ENCODE data around the gene ZNF8. TPM values are rescaled to one million over a fixed set of nuclear protein-coding genes. Genes with fewer than 3 reads are reported as not detected.
"Not testable (repeated sequence)": the region's sequence is repeated elsewhere in the genome, so short reads cannot be mapped to it uniquely, and the experiment has no call there.

Gene ZNF8
- total and polyA plus RNA-seq, 4 experiments from 2014 or later = 0.63 to 10.2 (median 5.2) TPM

DNA sequence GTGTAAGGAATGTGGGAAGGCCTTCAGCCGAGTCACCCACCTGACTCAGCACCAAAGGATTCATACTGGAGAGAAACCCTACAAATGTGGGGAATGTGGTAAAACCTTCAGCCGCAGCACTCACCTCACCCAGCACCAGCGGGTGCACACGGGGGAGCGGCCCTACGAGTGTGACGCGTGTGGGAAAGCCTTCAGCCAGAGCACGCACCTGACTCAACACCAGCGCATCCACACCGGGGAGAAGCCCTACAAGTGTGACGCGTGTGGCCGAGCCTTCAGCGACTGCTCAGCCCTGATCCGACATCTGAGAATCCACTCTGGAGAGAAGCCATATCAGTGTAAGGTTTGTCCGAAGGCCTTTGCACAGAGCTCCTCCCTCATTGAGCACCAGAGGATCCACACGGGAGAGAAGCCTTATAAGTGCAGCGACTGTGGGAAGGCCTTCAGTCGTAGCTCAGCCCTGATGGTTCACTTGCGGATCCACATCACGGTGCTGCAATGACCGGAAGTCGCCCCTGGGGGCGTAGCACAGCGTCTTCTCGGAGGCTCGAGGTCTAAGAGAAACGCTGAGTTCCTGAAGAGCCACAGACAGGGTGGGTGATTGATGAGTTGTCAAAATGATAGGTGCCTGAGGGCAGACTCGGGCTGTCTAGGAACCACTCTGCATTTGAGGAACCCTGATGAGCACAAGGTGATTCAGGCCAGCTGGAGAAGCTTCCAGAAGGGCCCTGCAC lies 60.2 kb downstream of the ZNF8 start:
- Histone ChIP-seq H3K36me3 (ENCODE audit: insufficient read depth, low read length) (peaks cover 12% of the 10 kb centered on the region), H3K4me3 (ENCODE audit: low read length in 2 of 2) (no peak overlapping the region), H3K27ac (ENCODE audit: low read depth, low read length) (no peak overlapping the region), H3K4me1 (ENCODE audit: insufficient read depth, low read length) (no peaks in the 10 kb centered on the region), H3K9me3 (ENCODE audit: control insufficient read depth in 1 of 2, low read length in 2 of 2) (no peaks in the 10 kb centered on the region), H3K27me3 (ENCODE audit: insufficient read depth, low read length) (no peaks in the 10 kb centered on the region)
- no peak for DNase-seq
- Mint-ChIP-seq H3K9me3 (peaks cover 0 to 2% (median 0%) of the 10 kb centered on the region in 8 donors), H3K27me3 (no peaks in the 10 kb centered on the region), H3K4me3 (no peak overlapping the region), H3K27ac (no peak overlapping the region), H3K36me3 (peaks cover 30 to 42% of the 10 kb centered on the region in 2 donors), H3K4me1 (peaks cover 0 to 7% (median 2%) of the 10 kb centered on the region in 4 donors)
- intact Hi-C loops (cut with micrococcal nuclease) = no loop called here
- ChIA-PET CTCF (ENCODE audit: partially characterized antibody) (no interaction called here), POLR2A (ENCODE audit: partially characterized antibody) (no interaction called here)

DNA sequence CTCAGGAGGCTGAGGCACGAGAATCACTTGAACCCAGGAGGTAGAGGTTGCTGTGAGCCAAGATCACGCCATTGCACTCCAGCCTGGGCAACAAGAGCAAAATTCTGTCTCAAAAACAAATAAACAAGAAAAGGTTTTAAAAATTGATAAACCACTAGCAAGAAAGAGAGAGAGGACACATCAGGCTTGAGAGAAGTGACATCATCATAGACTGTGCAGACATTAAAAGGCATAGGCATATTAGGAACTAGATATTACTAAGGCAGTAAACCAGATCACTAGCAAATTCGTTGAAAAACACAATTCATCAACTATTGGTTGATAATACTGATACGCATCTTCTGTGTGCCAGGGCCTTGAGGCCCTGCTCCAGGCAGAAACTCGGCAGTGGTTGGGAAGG lies 66.8 kb downstream of the ZNF8 start:
- ChIA-PET POLR2A (ENCODE audit: partially characterized antibody) (interaction anchor here (1.3 to 6.8 kb wide), 2 partner anchors 18 to 55 kb away, joined by 3 to 77 read pairs; partner anchors contain the start of gene ZNF497), CTCF (ENCODE audit: partially characterized antibody) (interaction anchor here (1.6 kb wide), 1 partner anchor 36 kb away, joined by 5 read pairs; no protein-coding TSS in a partner anchor)
- H3K4me3 Mint-ChIP-seq = peak overlapping the region; percentile 69 to 85 (median 78)
- intact Hi-C loops (cut with micrococcal nuclease) = no loop called here
- H3K27ac Mint-ChIP-seq = peak overlapping the region; percentile 37 to 88 (median 77)
- Histone ChIP-seq H3K4me1 (ENCODE audit: insufficient read depth, low read length) (peaks cover 21% of the 10 kb centered on the region), H3K27ac (ENCODE audit: low read depth, low read length) (no peak overlapping the region), H3K9me3 (ENCODE audit: control insufficient read depth in 1 of 2, low read length in 2 of 2) (no peaks in the 10 kb centered on the region), H3K27me3 (ENCODE audit: insufficient read depth, low read length) (no peaks in the 10 kb centered on the region), H3K36me3 (ENCODE audit: insufficient read depth, low read length) (no peaks in the 10 kb centered on the region), H3K4me3 (ENCODE audit: low read length in 2 of 2) (no peak overlapping the region)
- H3K4me1 Mint-ChIP-seq = peaks cover 12 to 35% (median 23%) of the 10 kb centered on the region in 4 donors
- H3K36me3 Mint-ChIP-seq = peaks cover 3 to 17% of the 10 kb centered on the region in 2 donors
- DNase-seq = no peak
- H3K9me3 Mint-ChIP-seq = peaks cover 0 to 2% (median 0%) of the 10 kb centered on the region in 8 donors
- peaks cover 0 to 2% of the 10 kb centered on the region in 2 donors for H3K27me3 Mint-ChIP-seq

DNA sequence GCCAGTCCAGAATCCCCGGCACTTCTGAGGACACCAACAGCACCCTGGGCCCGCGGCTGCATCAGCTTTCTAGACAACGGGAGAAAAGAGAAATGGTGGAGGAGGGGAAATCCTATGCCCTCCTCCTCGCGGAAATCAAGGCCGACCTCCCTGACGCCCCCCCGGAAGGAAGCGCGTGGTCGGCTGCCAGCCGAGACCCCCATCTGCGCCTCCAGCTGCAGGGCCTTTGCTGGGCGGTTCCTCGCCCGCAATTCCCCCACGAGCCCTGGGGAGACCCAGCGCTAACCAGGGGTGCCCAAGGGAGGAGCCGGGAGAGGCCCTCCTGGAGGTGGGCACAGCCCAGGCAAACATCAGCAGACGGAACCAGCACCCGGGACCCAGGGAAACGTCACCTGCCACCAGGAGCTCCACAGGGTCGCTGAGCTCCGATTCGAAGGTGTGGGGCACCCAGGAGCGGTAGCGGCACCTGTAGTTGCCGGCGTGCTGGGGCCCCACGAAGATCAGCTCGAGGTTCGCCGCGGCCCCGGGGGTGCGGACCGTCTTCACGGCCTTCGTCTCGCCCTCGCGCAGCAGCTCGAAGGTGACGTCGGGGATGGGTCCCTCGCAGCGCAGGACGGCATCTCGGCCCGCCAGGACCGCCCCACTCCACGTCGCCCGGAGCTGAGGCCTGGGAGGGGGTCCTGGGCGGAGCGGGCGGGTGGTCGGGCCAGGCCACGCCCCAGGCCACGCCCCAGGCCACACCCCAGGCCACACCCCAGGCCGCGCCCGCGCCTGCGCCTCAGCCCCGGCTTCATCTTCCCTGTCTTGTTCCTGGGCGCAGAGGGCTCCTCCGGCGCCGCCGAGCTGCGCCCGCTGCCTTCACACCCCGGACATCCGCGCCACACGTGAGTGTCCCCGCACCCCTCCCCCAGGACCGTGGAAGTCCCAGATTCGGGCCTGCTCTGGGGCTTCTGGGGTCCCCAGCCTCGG lies 68.5 kb downstream of the ZNF8 start:
- H3K4me1 ChIP-seq (ENCODE audit: insufficient read depth, low read length) = peaks cover 21% of the 10 kb centered on the region
- CTCF ChIA-PET (ENCODE audit: partially characterized antibody) = interaction anchor here (1.3 to 1.6 kb wide), 3 partner anchors 11 to 38 kb away, joined by 3 to 5 read pairs (median 5); partner anchors contain the start of gene ZNF497
- Mint-ChIP-seq H3K4me1 (peaks cover 12 to 35% (median 22%) of the 10 kb centered on the region in 4 donors), H3K36me3 (peaks cover 0 to 11% of the 10 kb centered on the region in 2 donors), H3K27ac (peak overlapping the region; percentile 83 to 93 (median 92)), H3K9me3 (peaks cover 0 to 2% (median 0%) of the 10 kb centered on the region in 8 donors), H3K27me3 (peaks cover 0 to 2% of the 10 kb centered on the region in 2 donors), H3K4me3 (peak overlapping the region; percentile 89 to 94 (median 90))
- H3K27ac ChIP-seq (ENCODE audit: low read depth, low read length) = peak overlapping the region; percentile 70
- peak; percentile 67 to 75 (median 70) for DNase-seq
- peak overlapping the region; percentile 55 to 61 for H3K4me3 ChIP-seq (ENCODE audit: low read length in 2 of 2)
- intact Hi-C loops (cut with micrococcal nuclease) = loop anchor here (1.0 kb wide), 2 partner anchors 15 to 34 kb away; partner anchors contain the start of genes ZNF497 and ZNF837
- POLR2A ChIA-PET (ENCODE audit: partially characterized antibody) = interaction anchor here (0.8 to 6.8 kb wide), 23 partner anchors 9 to 528 kb away, joined by 3 to 77 read pairs (median 5); partner anchors contain the start of genes ERVK3-1, RPS5, TRIM28 and ZBTB45
- no peaks in the 10 kb centered on the region for H3K9me3 ChIP-seq (ENCODE audit: control insufficient read depth in 1 of 2, low read length in 2 of 2)
- H3K36me3 ChIP-seq (ENCODE audit: insufficient read depth, low read length) = no peaks in the 10 kb centered on the region
- H3K27me3 ChIP-seq (ENCODE audit: insufficient read depth, low read length) = no peaks in the 10 kb centered on the region

DNA sequence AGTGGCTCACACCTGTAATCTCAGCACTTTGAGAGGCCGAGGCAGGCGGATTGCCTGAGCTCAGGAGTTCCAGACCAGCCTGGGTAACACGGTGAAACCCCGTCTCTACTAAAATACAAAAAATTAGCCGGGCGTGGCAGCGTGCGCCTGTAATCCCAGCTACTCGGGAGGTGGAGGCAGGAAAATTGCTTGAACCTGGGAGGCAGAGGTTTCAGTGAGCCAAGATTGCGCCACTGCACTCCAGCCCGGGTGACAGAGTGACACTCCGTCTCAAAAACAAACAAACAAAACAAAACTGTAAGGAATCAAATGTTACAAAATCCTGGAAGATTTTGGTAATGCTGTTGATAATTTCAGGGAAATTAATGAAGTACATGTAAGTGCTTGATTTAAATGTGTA lies 69.3 kb downstream of the ZNF8 start:
- POLR2A ChIA-PET (ENCODE audit: partially characterized antibody) = interaction anchor here (0.6 to 6.8 kb wide), 19 partner anchors 9 to 265 kb away, joined by 3 to 77 read pairs (median 5); partner anchors contain the start of genes ERVK3-1, RPS5, TRIM28 and ZBTB45
- peak overlapping the region; percentile 70 for H3K27ac ChIP-seq (ENCODE audit: low read depth, low read length)
- H3K36me3 ChIP-seq (ENCODE audit: insufficient read depth, low read length); DNase-seq; H3K27me3 Mint-ChIP-seq; intact Hi-C loops (cut with micrococcal nuclease); H3K9me3 ChIP-seq (ENCODE audit: control insufficient read depth in 1 of 2, low read length in 2 of 2); H3K27me3 ChIP-seq (ENCODE audit: insufficient read depth, low read length); H3K9me3 Mint-ChIP-seq; H3K36me3 Mint-ChIP-seq: not testable (repeated sequence)
- Mint-ChIP-seq H3K4me1 (peaks cover 12 to 35% (median 24%) of the 10 kb centered on the region in 4 donors), H3K27ac (peak overlapping the region; percentile 83 to 93 (median 92)), H3K4me3 (peak overlapping the region; percentile 89 to 94 (median 90))
- peak overlapping the region; percentile 55 to 61 for H3K4me3 ChIP-seq (ENCODE audit: low read length in 2 of 2)
- H3K4me1 ChIP-seq (ENCODE audit: insufficient read depth, low read length) = peaks cover 21% of the 10 kb centered on the region
- CTCF ChIA-PET (ENCODE audit: partially characterized antibody) = interaction anchor here (1.0 to 1.3 kb wide), 2 partner anchors 10 to 172 kb away, joined by 3 read pairs; no protein-coding TSS in a partner anchor

DNA sequence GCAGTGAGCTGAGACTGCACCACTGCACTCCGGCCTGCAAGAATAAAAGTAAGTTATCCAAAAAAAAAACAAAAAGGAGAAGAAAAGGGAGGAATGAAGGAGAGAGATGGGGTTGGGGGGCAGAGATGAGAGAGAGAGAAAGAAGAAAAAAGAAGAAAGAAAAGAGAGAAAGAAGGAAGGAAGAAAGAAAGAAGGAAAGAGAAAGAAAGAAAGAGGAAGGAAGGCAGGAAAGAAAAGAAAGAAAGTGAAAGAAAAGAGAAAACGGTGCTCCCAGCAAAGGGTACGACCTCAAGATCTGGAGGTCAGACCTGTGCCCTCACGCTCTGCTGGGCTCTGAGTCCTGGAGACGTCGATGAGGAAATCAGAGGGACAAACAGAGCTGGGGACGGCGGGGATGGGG lies 70.8 kb downstream of the ZNF8 start:
- H3K4me3 ChIP-seq (ENCODE audit: low read length in 2 of 2) = no peak overlapping the region
- intact Hi-C loops (cut with micrococcal nuclease) = no loop called here
- peak overlapping the region in 3 of 8 donors; percentile 29 to 57 (median 39) for H3K4me3 Mint-ChIP-seq
- POLR2A ChIA-PET (ENCODE audit: partially characterized antibody) = interaction anchor here (6.8 kb wide), 1 partner anchor 14 kb away, joined by 77 read pairs; the partner anchor contains the start of gene ZNF497
- H3K9me3 ChIP-seq (ENCODE audit: control insufficient read depth in 1 of 2, low read length in 2 of 2) = no peaks in the 10 kb centered on the region
- H3K36me3 ChIP-seq (ENCODE audit: insufficient read depth, low read length) = no peaks in the 10 kb centered on the region
- H3K27ac Mint-ChIP-seq = no peak overlapping the region
- peaks cover 12 to 35% (median 24%) of the 10 kb centered on the region in 4 donors for H3K4me1 Mint-ChIP-seq
- no peaks in the 10 kb centered on the region for H3K9me3 Mint-ChIP-seq
- H3K27ac ChIP-seq (ENCODE audit: low read depth, low read length) = no peak overlapping the region
- H3K27me3 ChIP-seq (ENCODE audit: insufficient read depth, low read length) = no peaks in the 10 kb centered on the region
- H3K4me1 ChIP-seq (ENCODE audit: insufficient read depth, low read length) = peaks cover 21% of the 10 kb centered on the region
- DNase-seq = no peak
- CTCF ChIA-PET (ENCODE audit: partially characterized antibody) = no interaction called here
- H3K36me3 Mint-ChIP-seq = peaks cover 0 to 7% of the 10 kb centered on the region in 2 donors
- H3K27me3 Mint-ChIP-seq = peaks cover 0 to 2% of the 10 kb centered on the region in 2 donors

DNA sequence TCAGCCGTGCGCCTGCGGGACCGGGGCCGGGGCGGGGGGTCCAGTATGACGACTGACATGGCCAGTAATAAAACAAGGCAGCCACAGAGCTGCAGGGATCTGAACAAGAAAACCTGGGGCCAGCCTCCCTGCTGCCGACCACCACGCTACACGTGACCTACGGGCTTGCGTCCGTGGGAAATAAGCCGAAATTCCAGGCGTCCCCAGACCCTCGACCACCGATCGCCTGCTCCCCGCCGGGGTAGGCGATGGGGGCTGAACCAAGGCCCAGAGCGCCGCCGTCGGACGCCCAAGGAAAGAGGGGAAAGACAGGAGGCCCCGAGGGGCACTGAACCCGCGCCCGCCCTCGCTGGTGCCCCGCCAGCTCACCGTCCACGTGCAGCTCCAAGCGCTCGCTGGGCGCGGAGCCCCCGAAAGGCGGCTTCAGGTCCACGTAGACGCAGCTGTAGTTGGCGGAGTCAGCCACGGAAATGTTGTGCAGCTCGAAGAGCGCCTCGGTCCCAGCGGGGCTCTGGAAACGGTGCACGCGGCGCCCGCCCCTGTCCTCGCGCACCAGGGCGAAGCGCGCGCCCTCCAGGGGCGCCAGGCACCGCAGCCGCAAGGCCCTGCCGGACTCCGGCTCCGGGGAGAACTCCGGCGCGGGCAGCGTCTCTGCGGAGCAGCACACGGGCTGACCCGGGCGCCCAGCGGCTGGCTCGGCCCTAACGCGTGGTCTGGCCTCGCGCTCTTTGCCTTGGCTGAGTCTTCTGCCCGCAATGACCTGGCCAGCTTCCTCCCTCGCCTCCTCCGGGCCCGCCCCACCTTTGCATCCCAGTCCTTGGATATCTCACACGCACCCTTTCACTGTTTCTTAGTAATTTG lies 71.5 kb downstream of the ZNF8 start:
- peaks cover 21% of the 10 kb centered on the region for H3K4me1 ChIP-seq (ENCODE audit: insufficient read depth, low read length)
- CTCF ChIA-PET (ENCODE audit: partially characterized antibody) = no interaction called here
- intact Hi-C loops (cut with micrococcal nuclease) = no loop called here
- Mint-ChIP-seq H3K27ac (no peak overlapping the region), H3K4me3 (no peak overlapping the region), H3K9me3 (no peaks in the 10 kb centered on the region), H3K27me3 (peaks cover 0 to 2% of the 10 kb centered on the region in 2 donors), H3K4me1 (peaks cover 12 to 37% (median 25%) of the 10 kb centered on the region in 4 donors), H3K36me3 (peaks cover 0 to 7% of the 10 kb centered on the region in 2 donors)
- no peaks in the 10 kb centered on the region for H3K9me3 ChIP-seq (ENCODE audit: control insufficient read depth in 1 of 2, low read length in 2 of 2)
- no peaks in the 10 kb centered on the region for H3K27me3 ChIP-seq (ENCODE audit: insufficient read depth, low read length)
- no peaks in the 10 kb centered on the region for H3K36me3 ChIP-seq (ENCODE audit: insufficient read depth, low read length)
- no peak overlapping the region for H3K4me3 ChIP-seq (ENCODE audit: low read length in 2 of 2)
- POLR2A ChIA-PET (ENCODE audit: partially characterized antibody) = interaction anchor here (6.8 kb wide), 1 partner anchor 13 kb away, joined by 77 read pairs; the partner anchor contains the start of gene ZNF497
- DNase-seq = no peak
- no peak overlapping the region for H3K27ac ChIP-seq (ENCODE audit: low read depth, low read length)

Data from CD4-positive, alpha-beta memory T cell (primary cell).